ENCODE results near the gene ITGA8.
"Not testable (repeated sequence)": the region's sequence is repeated elsewhere in the genome, so short reads cannot be mapped to it uniquely, and the experiment has no call there.

Gene ITGA8

DNA sequence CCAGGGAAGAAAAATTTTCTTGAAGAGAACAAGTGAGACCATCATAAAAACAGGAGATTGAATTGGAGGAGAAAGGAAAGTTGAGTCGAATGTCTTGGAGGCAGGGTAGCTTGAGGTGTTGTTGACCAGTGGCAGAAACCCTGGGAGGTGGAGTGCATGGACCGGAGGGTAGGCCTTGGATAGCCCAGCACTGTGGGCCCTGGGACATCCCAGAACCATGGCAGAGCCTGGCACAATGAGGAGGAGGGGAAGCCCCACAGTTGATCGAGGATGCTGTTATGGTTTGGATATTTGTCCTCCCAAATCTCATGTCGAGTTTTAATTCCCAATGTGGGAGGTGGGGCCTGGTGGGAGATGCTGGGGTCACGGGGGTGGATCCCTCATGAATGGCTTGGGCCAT, 157.1 kb downstream of the ITGA8 start:
- DNase-seq (ENCODE audit: extremely low read depth in 1 of 2, low read depth in 1 of 2): no peak

- DNase-seq (ENCODE audit: extremely low read depth in 1 of 2, low read depth in 1 of 2): no peak
Measured at GRCh38 chr10:15562116-15562515, 157.6 kb downstream of the ITGA8 start.

DNA sequence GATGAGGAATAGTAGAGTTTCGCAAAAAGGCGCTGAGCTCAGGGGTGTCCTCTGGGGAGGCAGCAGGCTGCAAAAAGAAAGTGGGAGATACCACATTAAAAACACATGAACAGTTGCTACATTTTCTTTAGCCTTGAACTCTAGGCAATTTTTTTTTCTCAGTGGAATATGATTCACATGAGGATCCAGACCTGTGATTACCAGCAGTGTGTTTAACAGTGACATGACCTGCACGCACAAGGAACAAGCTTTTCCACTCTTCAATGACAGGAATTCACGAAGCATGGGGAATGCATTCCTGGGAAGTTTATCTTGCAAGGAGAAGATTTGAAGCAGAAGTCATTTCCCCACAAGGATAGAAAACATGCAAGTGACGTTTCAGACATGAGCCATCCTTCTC, 161.6 kb downstream of the ITGA8 start:
- no peak for DNase-seq (ENCODE audit: extremely low read depth in 1 of 2, low read depth in 1 of 2)

GRCh38 chr10:15557168-15557567, 162.6 kb downstream of the ITGA8 start:
- DNase-seq (ENCODE audit: extremely low read depth in 1 of 2, low read depth in 1 of 2): not testable (repeated sequence)

DNA sequence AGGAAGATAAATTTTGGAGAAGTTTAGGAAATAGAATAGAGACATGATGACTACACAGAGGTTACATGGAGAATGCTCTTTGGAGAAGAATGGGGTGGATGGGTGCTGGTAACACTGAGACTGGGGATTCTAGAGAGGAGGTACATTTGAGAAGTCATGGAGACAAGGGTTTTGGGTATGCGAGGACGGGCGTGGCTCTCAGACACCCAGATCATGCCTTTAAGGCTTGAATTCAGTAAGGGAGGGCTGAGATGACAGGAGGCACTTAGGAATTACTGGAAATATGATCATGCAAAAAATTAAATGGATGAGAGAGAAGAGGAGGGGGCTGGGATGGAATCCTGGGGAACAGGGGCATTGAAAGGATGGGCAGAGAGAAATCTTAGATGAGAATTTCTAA, 168.8 kb downstream of the ITGA8 start:
- no peak for DNase-seq (ENCODE audit: extremely low read depth in 1 of 2, low read depth in 1 of 2)

- no peak for DNase-seq (ENCODE audit: extremely low read depth in 1 of 2, low read depth in 1 of 2)
Measured at GRCh38 chr10:15548331-15548730, 171.4 kb downstream of the ITGA8 start.

DNA sequence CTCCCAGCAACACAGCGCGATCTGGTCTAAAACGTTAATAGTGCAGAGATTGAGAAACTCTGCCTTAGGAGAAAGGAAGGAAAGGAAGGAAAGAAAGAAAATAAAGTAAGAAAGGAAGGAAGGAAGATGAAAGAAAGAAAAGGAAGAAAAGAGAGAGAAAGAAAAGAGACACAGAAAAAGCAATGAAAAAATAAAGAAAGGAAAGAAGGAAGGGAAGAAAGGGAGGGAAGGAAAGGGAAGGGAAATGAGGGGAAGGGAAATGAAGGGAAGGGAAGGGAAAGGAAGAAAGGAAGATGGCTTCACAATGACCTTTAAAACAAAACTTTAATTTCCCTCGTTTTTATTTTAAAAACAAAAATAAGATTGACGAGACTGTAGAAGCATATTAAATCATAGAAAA, 173.1 kb downstream of the ITGA8 start:
- DNase-seq (ENCODE audit: extremely low read depth in 1 of 2, low read depth in 1 of 2): no peak

DNA sequence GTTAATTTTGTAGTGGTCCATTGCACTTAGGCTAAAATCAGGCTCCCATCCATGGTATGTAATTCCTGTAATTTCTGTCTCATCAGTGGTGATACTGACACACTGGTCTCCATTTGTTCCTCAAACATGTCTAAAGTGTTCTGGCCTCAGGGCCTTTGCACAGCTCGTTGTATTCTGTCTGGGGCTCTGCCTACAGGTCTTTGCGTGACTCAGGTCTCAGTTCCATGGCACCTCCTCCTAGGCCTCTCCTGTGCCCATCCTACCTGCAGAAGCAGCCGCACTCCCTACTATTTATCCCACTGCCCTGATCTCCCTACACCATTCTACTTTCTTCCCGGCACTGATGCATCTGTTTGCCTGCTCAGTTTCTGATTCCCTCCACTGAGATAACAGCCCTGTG, 173.8 kb downstream of the ITGA8 start:
- DNase-seq (ENCODE audit: extremely low read depth in 1 of 2, low read depth in 1 of 2): no peak

DNA sequence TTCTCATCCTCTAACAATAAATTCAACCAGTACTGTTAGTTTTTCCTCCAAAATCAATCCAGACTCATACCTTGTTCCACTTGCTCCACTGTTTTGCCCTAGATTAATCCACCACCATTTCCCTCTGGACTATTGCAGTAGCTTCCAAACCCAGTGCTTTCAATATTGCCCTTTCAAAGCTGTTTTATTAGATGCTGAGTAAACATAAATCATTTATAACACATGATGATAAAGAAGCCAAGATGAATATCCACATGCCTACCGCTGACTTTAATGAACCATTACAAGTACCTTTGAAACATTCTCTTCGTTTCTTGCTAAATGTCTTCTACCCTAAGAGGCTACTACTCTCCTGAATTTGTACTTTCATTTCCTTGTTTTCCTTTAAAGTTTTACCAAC, 174.5 kb downstream of the ITGA8 start:
- DNase-seq (ENCODE audit: extremely low read depth in 1 of 2, low read depth in 1 of 2): no peak

DNA sequence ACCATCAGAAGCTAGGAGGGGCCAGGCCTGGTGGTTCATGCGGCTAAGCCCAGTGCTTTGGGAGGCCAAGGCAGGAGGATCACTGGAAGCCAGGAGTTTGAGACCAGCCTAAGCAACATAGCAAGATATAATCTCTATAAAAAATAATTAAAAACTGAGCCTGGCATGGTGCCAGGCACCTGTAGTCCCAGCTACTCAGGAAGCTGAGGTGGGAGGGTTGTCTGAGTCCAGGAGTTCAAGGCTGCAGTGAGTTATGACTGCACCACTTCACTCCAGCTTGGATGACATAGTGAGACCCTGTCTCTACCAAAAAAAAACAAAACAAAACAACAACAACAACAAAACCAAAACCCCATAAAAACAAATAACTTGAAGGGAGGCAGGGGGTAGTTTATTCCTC, 175.7 kb downstream of the ITGA8 start:
- no peak for DNase-seq (ENCODE audit: extremely low read depth in 1 of 2, low read depth in 1 of 2)

- DNase-seq (ENCODE audit: extremely low read depth in 1 of 2, low read depth in 1 of 2): no peak
Measured at GRCh38 chr10:15542817-15543216, 176.9 kb downstream of the ITGA8 start.

DNA sequence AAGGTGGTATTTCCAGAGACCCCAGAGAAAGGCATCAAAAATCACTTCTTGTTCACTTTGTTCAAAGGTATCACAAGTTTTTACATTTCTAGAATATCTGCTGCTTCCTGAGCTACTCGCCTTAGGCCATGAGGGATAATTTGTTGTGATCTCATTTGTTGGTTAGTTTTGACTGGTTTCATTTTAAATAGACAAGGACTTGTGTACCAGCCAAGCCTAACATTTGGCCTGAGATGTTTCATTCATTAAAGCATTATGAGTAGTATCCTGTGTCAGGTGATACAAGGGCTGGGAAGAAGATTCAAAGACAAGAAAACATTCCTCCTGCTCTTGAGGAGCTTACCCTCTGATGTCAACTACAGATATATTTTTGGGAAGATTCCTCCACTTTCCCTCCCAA, 178.3 kb downstream of the ITGA8 start:
- DNase-seq (ENCODE audit: extremely low read depth in 1 of 2, low read depth in 1 of 2): no peak

- no peak for DNase-seq (ENCODE audit: extremely low read depth in 1 of 2, low read depth in 1 of 2)
Measured at GRCh38 chr10:15540727-15541126, 179.0 kb downstream of the ITGA8 start.

DNA sequence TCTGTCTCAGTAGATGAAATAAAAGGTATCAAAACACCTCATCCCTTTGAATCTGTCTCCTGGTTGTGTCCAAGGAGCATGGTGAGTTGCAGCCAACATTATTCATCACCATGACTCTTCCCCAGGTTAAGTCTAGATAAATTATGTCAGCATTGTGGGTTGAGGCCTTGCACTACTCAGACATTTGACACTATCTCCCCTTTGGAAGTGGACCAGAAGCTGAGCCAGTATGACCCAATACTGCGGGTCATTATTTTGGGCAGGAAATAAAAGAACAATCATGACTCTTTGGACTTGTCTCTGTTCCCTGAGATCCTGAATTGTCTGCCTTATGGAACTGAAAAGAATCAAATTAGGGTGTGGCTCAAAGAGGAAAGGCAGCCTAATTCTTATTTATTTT, 180.5 kb downstream of the ITGA8 start:
- no peak for DNase-seq (ENCODE audit: extremely low read depth in 1 of 2, low read depth in 1 of 2)

- DNase-seq (ENCODE audit: extremely low read depth in 1 of 2, low read depth in 1 of 2): not testable (repeated sequence)
Measured at GRCh38 chr10:15534928-15535538, 184.7 kb downstream of the ITGA8 start.

GRCh38 chr10:15531927-15532722, 187.6 kb downstream of the ITGA8 start:
- no peak for DNase-seq (ENCODE audit: extremely low read depth in 1 of 2, low read depth in 1 of 2)

GRCh38 chr10:15528859-15529239, 190.9 kb downstream of the ITGA8 start:
- DNase-seq (ENCODE audit: extremely low read depth in 1 of 2, low read depth in 1 of 2): no peak

GRCh38 chr10:15526754-15527153, 193.0 kb downstream of the ITGA8 start:
- DNase-seq (ENCODE audit: extremely low read depth in 1 of 2, low read depth in 1 of 2): no peak

DNA sequence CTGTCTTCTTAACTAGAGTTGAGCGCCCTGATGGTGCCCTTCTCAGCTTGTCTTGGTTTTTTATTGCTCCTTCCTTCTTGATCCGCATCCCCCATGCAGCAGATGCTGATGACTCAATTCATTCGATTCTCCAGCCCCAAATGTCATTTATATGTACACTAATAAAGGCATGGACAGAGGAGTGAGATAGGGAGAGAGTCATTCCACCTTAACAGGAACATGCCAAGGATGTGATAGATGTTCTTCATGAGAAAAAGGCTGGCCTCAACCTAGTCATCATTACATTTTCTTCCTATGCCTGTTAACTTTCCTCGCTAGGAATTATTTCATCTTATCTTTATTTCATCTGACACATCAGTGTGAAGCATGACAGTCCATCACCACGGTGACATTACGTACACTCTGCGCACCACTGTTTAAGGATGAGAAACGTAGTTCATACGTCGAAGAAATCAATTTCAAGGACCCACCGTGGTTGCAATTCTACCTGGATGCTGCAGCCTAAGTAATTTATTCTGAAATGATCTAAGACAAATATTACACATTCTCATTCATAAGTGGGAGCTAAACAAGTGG, 198.3 kb downstream of the ITGA8 start:
- no peak for DNase-seq (ENCODE audit: extremely low read depth in 1 of 2, low read depth in 1 of 2)

DNA sequence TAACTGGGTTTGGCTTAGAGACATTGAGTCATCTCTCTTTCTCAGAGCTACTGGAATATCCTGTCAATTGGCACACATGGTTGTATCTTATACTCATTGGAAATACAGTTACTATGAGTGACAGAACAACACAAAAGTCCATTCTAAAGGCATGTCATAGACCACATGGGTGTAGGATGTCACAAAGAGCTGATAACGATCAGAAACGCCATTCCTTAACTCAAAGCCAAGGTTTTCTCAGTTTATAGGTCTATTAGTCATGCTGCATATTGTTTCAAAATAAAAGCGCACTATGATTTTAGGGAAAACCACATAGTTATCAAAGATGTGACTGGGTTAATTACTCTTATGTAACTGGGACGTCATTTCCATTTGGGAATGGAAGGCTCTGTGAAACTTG, 201.5 kb downstream of the ITGA8 start:
- DNase-seq (ENCODE audit: extremely low read depth in 1 of 2, low read depth in 1 of 2): no peak

- DNase-seq (ENCODE audit: extremely low read depth in 1 of 2, low read depth in 1 of 2): no peak
Measured at GRCh38 chr10:15516256-15517085, 203.3 kb downstream of the ITGA8 start.

All from activated CD8-positive, alpha-beta memory T cell treated with anti-CD3 and anti-CD28 coated beads for 1 hour (primary cell).